Lower leg skin (tissue), 3 donors: Measurements from ENCODE around the gene NFYC.

Source experiments
- CTCF ChIP-seq, 3 donors: fragments of 450-650 bp; IDR thresholded peaks; one replicate each; pipeline ENCODE4 v1.5.1; 2016; ENCODE audit warnings: antibody characterized with exemption in 3 of 3, mild to moderate bottlenecking in 3 of 3, moderate library complexity in 2 of 3
- POLR2A ChIP-seq, 2 donors: fragments of 450-650 bp; IDR thresholded peaks; one replicate each; pipeline ENCODE4 v1.6.1; 2016 to 2017; ENCODE audit warnings: antibody characterized with exemption in 2 of 2, mild to moderate bottlenecking in 1 of 2, moderate library complexity in 1 of 2

GRCh38 chr1:40715491-40716059 is 24.1 kb downstream of the NFYC start:
- TF ChIP-seq CTCF (IDR thresholded peaks at IDR 0.05) (no peak), POLR2A (IDR thresholded peaks at IDR 0.05) (no peak)
